Mesothelial cell of epicardium (in vitro differentiated cells): ENCODE data around the gene CREB3L2. TPM values are rescaled to one million over a fixed set of nuclear protein-coding genes. Genes with fewer than 3 reads are reported as not detected.

Experiments
- DNase-seq, 2 experiments: peaks; one replicate each; pipeline ENCODE4 v3.0.0; 2021; ENCODE audit warnings: low spot score in 2 of 2; ENCODE audit not compliant: unreplicated experiment in 2 of 2
- H3K27ac Mint-ChIP-seq: 2 replicates; pipeline ENCODE4 v1.8.0; 2021; ENCODE audit warnings: mixed read lengths
- H3K27me3 Mint-ChIP-seq: 2 replicates; pipeline ENCODE4 v1.8.0; 2021; ENCODE audit warnings: low read depth, mixed read lengths
- H3K36me3 Mint-ChIP-seq: 2 replicates; pipeline ENCODE4 v1.8.0; 2021; ENCODE audit warnings: mixed read lengths
- H3K4me1 Mint-ChIP-seq: 2 replicates; pipeline ENCODE4 v1.8.0; 2021; ENCODE audit warnings: mixed read lengths
- H3K4me3 Mint-ChIP-seq: 2 replicates; pipeline ENCODE4 v1.8.0; 2021; ENCODE audit warnings: mild to moderate bottlenecking, moderate library complexity, mixed read lengths
- H3K9me3 Mint-ChIP-seq: 2 replicates; pipeline ENCODE4 v1.8.0; 2021; ENCODE audit warnings: mixed read lengths
- total RNA-seq: library from RNA; stranded (reverse); gene quantifications from 3 replicates; pipeline ENCODE4 v1.2.1, GENCODE V29; 2021
- TF ChIP-seq, protein P1 (sequence below): fragments of 200-600 bp; sonication (generic); IDR thresholded peaks from one replicate; pipeline ENCODE4 v1.5.0; 2021; ENCODE audit warnings: antibody characterized with exemption; ENCODE audit not compliant: unreplicated experiment

CREB3L2 gene
- total RNA-seq, 1 donor from 2014 or later: 80.4 TPM

DNA sequence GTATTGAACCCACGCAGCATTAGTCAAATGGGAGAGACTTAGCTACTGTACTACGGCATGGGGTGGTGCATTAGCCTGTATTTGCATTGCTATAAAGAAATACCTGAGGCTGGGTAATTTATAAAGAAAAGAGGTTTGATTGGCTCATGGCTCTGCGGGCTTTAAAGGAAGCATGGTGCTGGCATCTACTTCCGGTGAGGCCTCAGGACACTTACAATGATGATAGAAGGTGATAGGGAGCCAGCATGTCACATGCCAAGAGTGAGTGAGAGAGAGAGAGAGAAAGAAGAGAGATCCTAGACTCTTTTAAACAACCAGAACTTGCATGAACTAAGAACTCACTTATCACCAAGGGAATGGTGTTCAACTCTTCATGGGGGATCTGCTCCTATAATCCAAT, 27.2 kb upstream of the CREB3L2 start:
- Mint-ChIP-seq H3K27ac (no peak overlapping the region), H3K36me3 (peaks cover 4% of the 10 kb centered on the region), H3K27me3 (no peaks in the 10 kb centered on the region), H3K4me3 (no peak overlapping the region), H3K9me3 (peaks cover 21% of the 10 kb centered on the region), H3K4me1 (peaks cover 15% of the 10 kb centered on the region)
- TF ChIP-seq, protein P1, sequence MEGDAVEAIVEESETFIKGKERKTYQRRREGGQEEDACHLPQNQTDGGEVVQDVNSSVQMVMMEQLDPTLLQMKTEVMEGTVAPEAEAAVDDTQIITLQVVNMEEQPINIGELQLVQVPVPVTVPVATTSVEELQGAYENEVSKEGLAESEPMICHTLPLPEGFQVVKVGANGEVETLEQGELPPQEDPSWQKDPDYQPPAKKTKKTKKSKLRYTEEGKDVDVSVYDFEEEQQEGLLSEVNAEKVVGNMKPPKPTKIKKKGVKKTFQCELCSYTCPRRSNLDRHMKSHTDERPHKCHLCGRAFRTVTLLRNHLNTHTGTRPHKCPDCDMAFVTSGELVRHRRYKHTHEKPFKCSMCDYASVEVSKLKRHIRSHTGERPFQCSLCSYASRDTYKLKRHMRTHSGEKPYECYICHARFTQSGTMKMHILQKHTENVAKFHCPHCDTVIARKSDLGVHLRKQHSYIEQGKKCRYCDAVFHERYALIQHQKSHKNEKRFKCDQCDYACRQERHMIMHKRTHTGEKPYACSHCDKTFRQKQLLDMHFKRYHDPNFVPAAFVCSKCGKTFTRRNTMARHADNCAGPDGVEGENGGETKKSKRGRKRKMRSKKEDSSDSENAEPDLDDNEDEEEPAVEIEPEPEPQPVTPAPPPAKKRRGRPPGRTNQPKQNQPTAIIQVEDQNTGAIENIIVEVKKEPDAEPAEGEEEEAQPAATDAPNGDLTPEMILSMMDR: no peak
- no peak for DNase-seq

DNA sequence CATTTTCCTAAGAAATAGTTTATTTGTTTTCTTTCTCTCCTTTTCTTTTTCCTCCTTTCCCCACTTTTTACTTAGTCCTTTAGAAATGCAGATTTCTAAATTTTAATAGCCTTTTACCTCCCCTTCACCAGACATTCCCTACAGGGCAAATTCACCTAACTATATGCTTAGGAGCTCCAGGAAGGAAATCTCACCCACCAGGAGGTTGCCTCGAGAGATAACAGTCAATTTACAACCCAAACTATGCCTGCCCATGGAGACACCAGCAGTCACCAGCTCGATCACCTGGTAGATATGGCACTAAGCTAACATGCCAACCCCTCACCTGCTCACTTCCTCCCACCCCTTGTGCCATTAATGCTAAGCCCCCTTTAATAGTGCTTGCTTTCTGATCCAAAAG, 25.2 kb upstream of the CREB3L2 start:
- Mint-ChIP-seq H3K9me3 (peaks cover 24% of the 10 kb centered on the region), H3K4me1 (peaks cover 9% of the 10 kb centered on the region), H3K27me3 (no peaks in the 10 kb centered on the region), H3K27ac (no peak overlapping the region), H3K36me3 (peaks cover 6% of the 10 kb centered on the region), H3K4me3 (no peak overlapping the region)
- TF ChIP-seq, protein P1: no peak
- DNase-seq: no peak

DNA sequence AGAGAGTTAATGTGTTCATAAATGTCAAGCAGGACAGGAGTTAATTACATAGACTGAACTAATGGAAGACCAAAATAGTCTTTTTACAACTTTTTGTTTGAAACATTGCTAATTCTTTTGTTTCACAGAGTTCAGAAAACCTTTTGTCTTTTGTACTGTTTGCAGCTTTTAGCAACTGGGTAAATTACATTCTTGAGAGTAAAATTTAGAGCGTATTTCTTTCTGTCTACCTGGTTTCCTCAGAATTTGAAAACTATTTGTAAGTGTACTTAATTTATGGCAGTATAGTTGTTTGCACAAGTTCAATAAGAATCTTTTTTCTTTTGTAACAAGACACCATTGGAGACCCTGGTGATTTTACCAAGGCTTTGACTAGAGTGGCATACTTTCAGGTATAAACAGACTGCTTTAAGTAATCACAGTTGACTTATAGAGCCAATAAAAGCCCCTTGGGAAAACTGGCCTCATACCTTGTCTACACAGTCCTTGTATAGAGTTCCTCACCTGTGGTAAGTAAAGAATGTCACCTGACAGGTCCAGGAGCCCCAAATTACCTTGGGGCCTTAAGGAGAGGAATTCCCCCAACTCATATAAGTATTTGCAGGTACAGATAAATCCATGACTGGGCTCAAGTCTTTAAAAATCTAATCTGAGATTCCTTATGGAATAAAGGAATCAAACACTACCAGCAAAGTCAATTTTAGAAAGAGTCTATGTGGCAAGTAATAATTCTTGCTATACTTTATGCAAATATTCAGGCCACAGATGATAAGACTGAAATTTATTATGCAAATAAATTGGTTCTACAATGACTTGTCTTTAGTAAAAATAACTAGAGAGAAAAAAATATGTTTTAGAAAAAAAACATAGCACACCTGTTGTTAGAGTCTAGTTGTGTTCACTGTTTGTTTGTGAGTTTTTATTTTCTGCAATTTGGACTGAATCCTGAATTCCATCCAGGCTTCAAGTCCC, 23.6 kb upstream of the CREB3L2 start:
- H3K27ac Mint-ChIP-seq: no peak overlapping the region
- H3K27me3 Mint-ChIP-seq: no peaks in the 10 kb centered on the region
- TF ChIP-seq, protein P1: no peak
- peaks cover 24% of the 10 kb centered on the region for H3K9me3 Mint-ChIP-seq
- H3K4me3 Mint-ChIP-seq: no peak overlapping the region
- peaks cover 9% of the 10 kb centered on the region for H3K4me1 Mint-ChIP-seq
- no peak for DNase-seq
- peaks cover 6% of the 10 kb centered on the region for H3K36me3 Mint-ChIP-seq

DNA sequence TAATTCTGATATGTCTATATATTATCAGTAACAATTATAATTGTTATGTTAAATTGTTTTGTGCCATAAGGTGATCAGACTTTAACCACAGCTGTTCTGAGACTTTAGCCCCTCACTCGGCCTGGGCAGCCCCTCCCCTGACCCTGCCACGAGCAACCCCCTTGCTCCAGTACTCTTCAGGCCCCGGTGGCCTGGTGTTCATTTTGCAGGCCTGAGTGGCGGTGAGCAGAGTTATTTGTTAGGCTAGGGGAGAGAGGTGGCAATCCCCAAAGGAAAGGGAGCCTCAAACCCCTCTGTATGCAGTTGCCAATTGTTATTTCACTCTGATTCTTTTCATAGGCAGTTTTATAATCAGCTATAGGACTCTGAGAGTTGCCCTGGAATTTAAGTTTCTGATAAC, 22.9 kb upstream of the CREB3L2 start:
- H3K27me3 Mint-ChIP-seq: no peaks in the 10 kb centered on the region
- no peak overlapping the region for H3K4me3 Mint-ChIP-seq
- TF ChIP-seq, protein P1: no peak
- H3K4me1 Mint-ChIP-seq: peaks cover 2% of the 10 kb centered on the region
- H3K27ac Mint-ChIP-seq: no peak overlapping the region
- no peak for DNase-seq
- H3K9me3 Mint-ChIP-seq: peaks cover 24% of the 10 kb centered on the region
- H3K36me3 Mint-ChIP-seq: peaks cover 6% of the 10 kb centered on the region

DNA sequence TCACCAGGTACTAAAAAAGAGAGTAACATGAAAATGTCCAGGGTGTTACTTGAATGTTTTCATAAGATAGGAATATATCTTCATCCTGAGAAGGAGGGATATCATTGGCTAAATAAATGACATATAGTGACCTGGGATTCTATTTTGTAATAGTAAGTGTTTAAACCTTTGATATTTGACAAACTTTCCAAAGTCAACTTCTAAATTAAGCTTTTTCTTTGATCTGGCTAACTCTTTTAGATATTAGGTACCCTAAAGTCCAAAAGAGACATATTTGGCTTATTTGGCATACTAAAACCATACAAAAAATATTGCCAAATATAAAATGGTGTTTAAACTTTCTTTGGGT, 22.4 kb upstream of the CREB3L2 start:
- no peak overlapping the region for H3K4me3 Mint-ChIP-seq
- TF ChIP-seq, protein P1: no peak

More for the DNA sequence above, 22.4 kb upstream of the CREB3L2 start:
- no peak for DNase-seq
- Mint-ChIP-seq H3K4me1 (peaks cover 1% of the 10 kb centered on the region), H3K9me3 (peaks cover 24% of the 10 kb centered on the region), H3K27ac (no peak overlapping the region), H3K36me3 (peaks cover 6% of the 10 kb centered on the region), H3K27me3 (no peaks in the 10 kb centered on the region)
